Neural cell (in vitro differentiated cells): Measurements from ENCODE around the gene NKAIN2.

Experiments used
- EP300 ChIP-seq: fragments of 450-650 bp; conservative IDR thresholded peaks from 2 replicates; pipeline ENCODE4 v1.6.1; 2014; ENCODE audit warnings: antibody characterized with exemption, mild to moderate bottlenecking, moderate library complexity; ENCODE audit not compliant: poor library complexity, severe bottlenecking
- EZH2 ChIP-seq: fragments of 200-600, 300-800 bp; shearing (Covaris generic), sonication (generic); IDR thresholded peaks from 2 replicates; pipeline ENCODE4 v1.6.1; 2014; ENCODE audit warnings: antibody characterized with exemption, low read length, borderline replicate concordance, mild to moderate bottlenecking; ENCODE audit not compliant: insufficient read depth, poor library complexity, severe bottlenecking
- MXI1 ChIP-seq: fragments of 450-650 bp; conservative IDR thresholded peaks from 2 replicates; pipeline ENCODE4 v1.6.1; 2014; ENCODE audit warnings: antibody characterized with exemption, mild to moderate bottlenecking; ENCODE audit not compliant: poor library complexity, severe bottlenecking
- POLR2AphosphoS5 ChIP-seq: IDR thresholded peaks from 2 replicates; pipeline ENCODE4 v1.6.1; 2012
- RAD21 ChIP-seq: fragments of 450-650 bp; conservative IDR thresholded peaks from 2 replicates; pipeline ENCODE4 v1.6.1; 2014; ENCODE audit warnings: antibody characterized with exemption, mild to moderate bottlenecking, moderate library complexity
- TF ChIP-seq, protein P1 (sequence below): fragments of 450-650 bp; IDR thresholded peaks from 2 replicates; pipeline ENCODE4 v1.5.1; 2014; ENCODE audit warnings: antibody characterized with exemption, mild to moderate bottlenecking, moderate library complexity; ENCODE audit not compliant: poor library complexity, severe bottlenecking
- TF ChIP-seq, protein P2 (sequence below): IDR thresholded peaks from 2 replicates; pipeline ENCODE4 v1.6.1; 2012; ENCODE audit warnings: borderline replicate concordance

DNA sequence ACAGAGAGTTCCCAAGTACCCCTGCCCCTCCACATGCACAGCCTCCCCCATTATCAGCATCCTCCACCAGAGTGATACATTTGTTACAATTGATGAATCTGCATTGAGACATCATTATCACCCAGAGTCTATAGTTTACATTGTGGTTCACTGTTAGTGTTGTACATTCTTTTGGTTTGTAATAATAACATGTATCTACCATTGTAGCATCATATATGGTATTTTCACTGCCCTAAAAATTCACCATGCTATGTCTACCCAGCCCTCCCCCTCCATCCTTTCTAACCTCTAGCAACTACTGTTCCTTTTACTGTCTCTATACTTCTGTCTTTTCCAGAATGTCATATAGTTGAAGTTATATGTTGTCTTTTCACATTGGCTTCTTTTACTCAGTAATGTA, 884.7 kb downstream of the NKAIN2 start:
- TF ChIP-seq POLR2AphosphoS5, result no peak
- TF ChIP-seq, protein P1, sequence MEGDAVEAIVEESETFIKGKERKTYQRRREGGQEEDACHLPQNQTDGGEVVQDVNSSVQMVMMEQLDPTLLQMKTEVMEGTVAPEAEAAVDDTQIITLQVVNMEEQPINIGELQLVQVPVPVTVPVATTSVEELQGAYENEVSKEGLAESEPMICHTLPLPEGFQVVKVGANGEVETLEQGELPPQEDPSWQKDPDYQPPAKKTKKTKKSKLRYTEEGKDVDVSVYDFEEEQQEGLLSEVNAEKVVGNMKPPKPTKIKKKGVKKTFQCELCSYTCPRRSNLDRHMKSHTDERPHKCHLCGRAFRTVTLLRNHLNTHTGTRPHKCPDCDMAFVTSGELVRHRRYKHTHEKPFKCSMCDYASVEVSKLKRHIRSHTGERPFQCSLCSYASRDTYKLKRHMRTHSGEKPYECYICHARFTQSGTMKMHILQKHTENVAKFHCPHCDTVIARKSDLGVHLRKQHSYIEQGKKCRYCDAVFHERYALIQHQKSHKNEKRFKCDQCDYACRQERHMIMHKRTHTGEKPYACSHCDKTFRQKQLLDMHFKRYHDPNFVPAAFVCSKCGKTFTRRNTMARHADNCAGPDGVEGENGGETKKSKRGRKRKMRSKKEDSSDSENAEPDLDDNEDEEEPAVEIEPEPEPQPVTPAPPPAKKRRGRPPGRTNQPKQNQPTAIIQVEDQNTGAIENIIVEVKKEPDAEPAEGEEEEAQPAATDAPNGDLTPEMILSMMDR, result no peak
- TF ChIP-seq EP300, result no peak
- TF ChIP-seq, protein P2, sequence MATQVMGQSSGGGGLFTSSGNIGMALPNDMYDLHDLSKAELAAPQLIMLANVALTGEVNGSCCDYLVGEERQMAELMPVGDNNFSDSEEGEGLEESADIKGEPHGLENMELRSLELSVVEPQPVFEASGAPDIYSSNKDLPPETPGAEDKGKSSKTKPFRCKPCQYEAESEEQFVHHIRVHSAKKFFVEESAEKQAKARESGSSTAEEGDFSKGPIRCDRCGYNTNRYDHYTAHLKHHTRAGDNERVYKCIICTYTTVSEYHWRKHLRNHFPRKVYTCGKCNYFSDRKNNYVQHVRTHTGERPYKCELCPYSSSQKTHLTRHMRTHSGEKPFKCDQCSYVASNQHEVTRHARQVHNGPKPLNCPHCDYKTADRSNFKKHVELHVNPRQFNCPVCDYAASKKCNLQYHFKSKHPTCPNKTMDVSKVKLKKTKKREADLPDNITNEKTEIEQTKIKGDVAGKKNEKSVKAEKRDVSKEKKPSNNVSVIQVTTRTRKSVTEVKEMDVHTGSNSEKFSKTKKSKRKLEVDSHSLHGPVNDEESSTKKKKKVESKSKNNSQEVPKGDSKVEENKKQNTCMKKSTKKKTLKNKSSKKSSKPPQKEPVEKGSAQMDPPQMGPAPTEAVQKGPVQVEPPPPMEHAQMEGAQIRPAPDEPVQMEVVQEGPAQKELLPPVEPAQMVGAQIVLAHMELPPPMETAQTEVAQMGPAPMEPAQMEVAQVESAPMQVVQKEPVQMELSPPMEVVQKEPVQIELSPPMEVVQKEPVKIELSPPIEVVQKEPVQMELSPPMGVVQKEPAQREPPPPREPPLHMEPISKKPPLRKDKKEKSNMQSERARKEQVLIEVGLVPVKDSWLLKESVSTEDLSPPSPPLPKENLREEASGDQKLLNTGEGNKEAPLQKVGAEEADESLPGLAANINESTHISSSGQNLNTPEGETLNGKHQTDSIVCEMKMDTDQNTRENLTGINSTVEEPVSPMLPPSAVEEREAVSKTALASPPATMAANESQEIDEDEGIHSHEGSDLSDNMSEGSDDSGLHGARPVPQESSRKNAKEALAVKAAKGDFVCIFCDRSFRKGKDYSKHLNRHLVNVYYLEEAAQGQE, result no peak
- TF ChIP-seq EZH2, result no peak
- TF ChIP-seq MXI1, result no peak
- TF ChIP-seq RAD21, result no peak
